ENCODE results near the gene GPRIN2.

Gene GPRIN2

DNA sequence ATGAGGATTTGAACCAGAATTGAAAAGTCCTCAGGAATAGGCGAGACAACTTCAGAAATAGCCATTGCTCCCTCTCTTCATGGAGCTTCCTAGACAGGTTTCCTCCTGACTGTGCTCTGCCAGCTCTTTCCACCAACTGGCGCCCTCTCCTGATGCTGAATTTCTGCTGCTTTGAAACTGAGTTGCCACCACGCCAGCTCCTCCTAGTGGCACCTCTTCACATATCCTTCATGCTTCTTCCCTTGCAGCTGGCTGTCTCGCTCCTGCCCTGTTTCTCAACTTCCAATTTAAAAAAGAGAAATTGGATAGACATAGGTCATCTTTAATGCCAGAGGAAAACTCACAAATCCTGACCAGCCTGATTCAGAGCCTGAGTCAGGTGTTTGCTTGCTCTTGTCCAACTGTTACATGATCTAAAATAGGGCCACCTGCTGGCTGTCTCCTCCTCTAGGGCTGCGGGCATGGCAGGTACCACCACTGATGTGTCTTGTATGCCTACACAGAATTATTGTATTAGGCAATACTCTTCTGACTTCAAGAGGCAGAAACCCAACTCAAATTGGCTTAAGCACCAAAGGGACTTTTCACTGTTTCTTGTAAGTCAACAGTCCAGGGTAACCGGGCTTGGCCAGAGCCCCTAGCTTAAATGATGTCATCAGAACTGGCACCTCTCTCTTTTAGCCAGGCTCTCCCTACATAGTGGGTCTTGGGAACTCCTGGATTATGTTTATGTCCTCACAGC, 9.3 kb upstream of the GPRIN2 start:
- DNase-seq = peak; percentile 5

DNA sequence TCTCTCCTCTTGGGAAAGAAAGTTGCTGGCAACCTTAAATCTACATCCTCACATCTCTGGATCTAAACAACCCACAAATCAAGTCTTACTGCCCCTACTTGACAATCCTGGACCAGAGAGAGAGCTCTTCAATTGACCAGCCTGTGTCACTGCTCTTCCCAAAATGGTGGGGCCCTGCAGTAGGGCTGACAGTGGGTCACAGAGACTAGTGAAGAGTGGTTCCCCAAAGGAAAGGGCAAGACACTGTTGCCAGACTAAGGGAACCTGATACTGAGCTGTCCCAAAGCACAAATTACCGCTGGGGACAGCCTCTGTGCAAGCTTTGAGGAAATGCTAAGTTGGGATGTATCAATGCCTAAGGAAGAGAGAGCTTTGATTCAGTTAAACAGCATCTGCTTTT, 4.5 kb upstream of the GPRIN2 start:
- DNase-seq = no peak

DNA sequence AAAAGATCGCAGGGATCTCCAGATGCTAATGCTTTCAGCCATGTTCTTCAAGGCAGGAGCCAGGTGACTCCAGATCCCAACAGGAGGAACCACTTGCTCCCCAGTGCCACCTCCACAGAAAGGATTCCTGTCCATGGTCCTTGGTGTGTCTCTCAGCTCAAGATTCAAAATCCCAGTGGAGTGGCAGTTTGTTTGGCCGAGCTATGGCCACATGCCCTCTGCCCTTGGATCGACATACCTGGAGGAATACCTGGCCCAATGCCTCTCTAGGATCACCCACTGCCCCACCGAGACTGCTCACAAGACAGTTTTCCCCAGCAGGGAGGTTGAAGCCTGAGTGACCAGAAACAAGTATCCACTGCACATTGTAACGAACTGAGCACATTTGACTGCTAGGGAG, 3.9 kb upstream of the GPRIN2 start:
- no peak for DNase-seq

DNA sequence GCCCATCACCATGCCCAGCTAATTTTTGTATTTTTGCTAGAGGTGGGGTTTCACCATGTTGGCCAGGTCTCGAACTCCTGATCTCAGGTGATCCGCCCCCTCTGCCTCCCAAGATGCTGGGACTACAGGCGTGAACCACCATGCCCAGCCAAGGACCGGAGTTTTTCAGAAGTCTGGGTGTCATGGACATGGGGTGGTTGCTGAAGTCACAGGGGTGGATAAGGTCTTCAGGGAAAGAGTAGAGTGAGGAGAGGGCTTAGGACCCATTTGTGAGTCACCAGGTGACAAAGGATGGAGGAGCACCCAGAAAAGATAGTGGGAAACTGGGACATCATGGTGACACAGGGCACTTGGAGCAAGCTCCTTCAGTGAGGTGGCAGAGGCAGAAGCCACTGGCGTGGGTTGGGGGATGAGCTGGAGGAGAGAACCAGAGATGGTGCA, 2.8 kb upstream of the GPRIN2 start:
- DNase-seq = no peak

DNA sequence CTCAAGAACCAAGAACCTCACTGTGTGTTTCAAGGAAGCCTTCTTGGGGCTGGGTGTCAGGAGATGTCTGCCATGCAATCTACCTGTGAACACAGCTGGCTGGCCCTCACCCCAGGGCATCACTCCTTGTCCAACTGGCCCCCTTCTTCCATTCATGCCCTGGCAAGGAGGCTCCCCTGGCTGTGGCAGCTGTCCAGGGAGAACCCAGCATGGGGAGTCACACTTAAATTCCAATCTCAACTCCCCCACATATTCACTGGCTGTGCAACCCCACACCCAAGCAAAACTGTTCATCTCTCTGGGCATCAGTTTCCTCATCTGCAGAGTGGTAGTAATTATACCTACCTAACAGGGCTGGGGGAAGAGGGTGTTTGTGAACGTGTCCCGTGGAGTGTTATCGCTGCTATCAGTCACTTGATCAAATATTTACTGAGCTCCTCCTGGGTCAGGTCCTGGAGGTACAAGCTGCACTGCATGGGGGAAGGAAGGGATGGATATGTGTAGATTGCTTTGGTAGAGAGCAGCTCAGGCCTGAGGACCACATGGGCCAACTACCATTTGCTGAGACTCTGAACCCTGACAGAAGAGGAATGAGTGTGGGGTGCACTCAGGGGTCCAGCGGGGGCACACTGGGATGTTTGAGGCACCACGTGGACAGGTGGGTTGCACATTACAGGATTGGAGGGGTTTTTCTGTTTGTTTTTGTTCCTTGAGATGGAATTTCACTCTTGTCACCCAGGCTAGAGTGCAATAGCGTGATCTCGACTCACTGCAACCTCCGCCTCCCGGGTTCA, 2.1 kb upstream of the GPRIN2 start:
- no peak for DNase-seq

DNA sequence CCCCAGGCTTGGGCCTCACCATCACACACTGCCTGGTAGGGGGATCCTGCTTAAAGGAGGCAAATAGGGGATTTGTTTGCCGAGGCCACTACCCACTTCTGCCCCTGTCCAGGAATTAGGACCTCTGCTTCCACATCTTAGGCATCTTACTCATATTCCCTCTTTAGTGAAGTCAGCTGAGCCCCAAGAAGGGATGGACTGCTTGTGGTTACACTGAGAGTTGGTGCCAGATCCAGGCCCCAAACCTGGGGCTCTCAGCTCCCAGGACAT, 1.6 kb upstream of the GPRIN2 start:
- DNase-seq = no peak

DNA sequence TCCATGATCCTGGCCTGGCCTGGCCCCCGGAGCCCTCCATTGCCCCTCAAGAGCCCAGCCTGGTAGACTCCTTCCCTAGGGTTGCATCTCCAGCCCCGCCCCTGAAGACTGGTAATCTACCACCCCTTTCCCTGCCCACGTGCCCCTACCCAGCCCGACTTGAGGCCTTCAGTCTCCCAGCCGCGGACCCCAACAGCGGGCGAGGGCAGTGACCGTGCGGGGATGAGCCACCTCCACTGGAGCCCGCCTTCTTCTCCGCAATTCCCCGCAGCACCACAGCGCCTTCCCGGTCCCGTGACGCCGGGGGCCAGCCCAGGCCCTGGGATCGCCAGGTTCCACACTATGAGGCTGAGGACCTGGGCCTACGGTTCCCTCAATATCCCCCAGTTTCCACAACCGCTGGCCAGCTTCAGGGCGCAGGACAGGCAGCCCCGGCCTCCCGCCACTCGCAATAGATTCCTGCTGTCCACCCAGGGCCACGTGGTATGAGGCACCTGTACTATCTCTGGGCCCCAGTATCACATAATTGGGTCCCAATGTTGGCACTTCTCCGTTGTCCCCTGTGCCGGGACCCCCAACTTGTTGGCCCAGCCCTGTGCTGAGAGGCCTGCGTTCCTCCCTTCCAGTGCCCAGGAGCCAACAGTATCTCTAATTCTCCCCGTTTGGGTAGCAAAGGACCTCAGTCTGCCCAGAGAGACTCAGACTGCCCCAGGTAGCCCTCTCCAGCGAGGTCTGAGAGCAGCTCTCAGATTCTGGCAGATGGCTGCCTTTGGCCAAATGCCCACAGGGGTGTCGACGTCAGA, 1.1 kb upstream of the GPRIN2 start:
- no peak for DNase-seq

DNA sequence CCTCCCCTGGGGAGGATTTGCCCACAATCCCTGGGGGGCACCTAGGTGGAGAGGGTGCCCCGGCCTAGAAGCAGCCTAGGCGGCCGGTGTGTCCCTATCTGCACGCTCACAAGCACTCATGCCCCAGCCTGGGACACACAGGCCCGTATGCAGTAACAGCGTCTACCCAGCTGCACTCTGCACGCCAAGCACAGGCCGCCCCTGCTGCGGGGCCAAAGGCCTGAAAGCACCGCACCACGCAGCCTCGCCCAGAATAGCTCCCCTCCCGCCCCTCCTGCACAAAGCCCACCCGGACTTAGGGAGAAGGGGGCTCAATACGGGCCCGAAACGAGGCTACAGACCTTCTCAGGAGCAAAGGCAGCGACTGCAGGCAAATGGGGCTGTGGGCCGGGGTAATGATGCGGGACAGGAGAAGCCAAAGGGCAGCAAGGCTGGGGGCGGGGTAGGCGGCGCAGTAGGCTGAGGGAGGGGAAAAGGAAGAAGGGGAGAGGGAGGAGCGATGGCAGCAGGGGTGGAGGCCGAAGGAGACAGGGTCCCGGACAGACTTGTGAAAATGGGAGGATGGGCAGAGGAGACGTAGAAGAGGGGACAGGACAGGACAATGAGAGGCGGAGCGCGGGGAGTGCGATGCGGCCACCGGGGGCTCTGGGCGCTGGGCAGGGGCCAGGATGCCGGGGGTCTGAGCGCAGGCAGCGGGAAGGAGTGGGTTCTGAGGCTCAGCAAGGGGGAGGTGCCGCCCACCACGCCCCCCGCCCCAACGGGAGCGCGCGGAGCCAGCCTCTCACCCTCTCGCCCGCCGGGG, 544 bp downstream of the GPRIN2 start:
- DNase-seq = no peak

DNA sequence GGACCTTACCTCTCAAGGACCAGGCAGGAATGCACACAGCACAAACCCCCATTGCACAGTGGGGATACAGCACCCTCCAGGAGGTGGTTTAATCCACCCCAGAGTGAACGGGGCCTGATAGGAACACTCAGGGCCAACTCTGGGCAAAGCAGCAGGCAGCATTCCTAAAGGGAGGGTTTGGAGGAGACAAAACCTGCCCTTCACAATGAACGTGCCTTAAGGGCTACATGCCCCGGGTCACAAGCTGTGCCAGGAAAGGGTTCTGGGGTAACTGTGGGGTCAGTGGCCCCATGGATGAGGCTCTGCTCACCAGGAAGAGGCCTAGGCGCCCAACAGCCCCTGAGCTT, 1.1 kb downstream of the GPRIN2 start:
- no peak for DNase-seq

DNA sequence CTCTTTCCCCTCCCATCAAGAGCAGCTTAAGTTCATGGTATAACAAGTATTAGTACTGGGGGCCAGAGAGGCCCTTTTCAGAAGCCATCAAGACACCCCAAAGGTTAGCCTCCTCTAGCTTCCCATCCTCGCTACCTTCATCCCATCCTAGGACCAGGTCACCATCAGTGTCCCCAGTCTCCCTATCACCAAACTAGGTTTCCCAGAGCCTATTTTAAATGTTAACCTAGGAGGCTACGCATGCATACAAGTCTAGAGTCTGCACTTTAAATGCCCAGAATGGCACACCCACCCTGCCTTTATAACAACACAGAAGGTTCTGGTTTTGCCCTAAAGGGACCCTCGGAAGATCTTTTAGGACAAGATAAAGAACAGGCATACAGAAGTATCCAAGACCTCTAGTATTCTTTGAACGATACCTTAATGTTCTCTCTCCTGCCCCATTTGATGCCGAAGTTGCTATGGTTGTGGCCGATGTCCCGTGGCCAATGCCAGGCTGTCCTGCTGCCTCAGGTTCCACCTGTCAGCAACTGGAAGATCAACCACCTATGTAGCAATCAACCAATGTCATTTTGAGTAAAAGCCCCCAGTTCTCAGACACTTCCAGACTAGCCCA, 2.2 kb downstream of the GPRIN2 start:
- no peak for DNase-seq

DNA sequence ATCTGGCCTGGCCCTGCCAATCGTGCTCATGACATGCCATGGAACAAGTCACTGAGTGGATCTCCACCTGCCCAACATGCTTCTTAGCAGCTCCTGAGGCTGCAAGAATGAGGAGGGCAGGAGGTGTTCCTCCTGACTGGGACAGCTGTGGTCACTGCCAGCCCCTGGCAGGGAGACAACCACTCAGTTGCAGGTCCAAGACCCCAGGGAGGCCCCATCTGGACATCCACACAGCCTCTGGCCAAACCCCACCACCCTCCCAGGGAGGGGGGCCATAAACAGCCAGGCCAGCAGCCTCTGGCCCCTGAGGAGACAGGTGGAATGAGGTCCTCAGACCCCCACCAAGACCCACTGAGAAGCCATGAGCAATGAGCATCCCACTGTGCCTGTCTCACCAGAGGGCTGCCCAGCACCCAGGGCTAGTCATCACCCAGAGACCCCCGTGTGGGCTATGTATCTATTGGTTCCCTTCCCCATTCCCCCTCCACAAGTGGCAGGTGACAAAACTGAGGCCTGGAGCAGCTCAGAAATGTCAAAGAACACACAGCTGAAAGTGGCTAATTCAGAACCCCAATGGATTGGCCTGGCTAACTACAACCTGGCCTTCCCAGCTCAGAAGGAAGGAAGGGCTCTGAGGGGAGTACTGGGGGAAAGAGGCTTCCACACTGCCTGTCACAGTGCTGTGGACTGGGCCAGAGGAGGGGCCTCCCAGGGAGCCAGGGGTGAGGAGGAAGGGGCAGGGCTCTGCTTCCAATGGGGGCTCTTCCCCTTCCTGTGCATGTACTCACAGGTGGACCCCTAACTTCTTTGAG, 3.0 kb downstream of the GPRIN2 start:
- no peak for DNase-seq

DNA sequence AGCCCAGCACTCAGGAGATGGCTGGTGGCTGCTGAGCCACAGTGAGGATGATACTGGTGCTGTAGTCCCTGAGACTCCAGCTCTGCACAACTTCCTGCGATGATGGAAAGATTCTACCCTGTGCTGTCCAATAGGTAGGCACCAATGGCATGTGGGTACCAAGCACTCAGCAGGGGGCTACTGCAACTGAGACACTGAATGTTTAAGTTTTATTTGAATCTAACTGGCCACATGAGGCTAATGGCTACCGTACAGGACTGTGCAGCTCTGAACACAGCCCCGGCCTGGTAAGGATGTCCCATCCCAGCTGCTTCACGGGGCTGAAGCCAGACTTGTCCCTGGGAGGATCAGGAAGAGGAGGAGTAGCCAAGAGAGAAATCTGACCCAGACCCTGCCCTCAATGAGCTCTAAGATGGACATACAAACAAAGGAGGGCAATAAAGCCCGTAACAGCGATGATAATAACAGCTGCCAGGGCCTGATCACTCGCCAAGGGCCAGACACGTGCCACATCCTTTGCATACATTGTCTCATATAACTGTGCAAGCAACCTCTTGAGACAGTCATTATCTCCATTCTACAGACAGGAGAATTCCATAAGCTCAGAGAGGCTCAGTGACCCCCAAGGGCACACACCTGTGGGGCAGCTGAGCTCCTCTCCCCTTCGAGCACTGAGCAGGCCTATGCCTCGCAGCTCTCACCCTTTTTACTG, 3.8 kb downstream of the GPRIN2 start:
- no peak for DNase-seq

DNA sequence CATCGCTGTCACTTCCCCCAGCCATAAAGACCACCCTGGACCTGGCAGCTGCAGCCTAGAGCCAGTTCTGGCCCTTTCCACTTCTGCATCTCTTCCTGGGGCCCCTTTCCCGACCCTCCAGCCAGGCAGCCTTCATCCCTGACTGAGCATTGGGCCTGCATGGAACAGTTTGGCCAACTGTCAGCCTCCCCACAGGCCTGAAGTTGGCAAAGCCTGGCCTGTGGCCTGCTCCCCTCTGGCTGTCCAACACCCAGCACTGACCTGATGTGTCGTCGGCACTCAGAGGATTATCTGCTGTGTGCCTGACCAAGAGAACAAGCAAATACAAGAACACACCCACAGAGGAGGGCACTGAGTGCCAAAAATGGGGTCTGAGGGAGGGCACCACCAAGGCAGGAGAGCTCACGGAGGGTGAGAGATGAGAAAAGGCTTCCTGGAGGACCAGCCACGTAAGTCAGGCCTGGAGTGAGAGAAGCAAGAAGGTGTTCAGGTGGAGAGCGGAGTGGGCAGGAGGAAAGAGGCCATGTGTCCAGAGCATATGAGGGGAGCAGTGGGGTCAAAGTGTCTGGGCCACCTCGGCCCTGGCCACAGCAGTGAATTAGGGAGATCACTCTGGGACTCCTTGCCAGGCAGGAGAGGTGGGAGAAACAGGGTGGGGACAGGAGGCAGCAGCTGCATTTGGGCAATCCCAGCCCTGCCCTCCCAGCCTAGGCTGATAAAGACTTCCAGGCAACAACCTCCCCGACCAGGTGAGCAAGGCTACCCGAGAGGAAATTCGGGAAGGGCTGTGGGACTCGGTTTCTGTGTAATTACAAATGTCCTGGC, 4.5 kb downstream of the GPRIN2 start:
- no peak for DNase-seq

DNA sequence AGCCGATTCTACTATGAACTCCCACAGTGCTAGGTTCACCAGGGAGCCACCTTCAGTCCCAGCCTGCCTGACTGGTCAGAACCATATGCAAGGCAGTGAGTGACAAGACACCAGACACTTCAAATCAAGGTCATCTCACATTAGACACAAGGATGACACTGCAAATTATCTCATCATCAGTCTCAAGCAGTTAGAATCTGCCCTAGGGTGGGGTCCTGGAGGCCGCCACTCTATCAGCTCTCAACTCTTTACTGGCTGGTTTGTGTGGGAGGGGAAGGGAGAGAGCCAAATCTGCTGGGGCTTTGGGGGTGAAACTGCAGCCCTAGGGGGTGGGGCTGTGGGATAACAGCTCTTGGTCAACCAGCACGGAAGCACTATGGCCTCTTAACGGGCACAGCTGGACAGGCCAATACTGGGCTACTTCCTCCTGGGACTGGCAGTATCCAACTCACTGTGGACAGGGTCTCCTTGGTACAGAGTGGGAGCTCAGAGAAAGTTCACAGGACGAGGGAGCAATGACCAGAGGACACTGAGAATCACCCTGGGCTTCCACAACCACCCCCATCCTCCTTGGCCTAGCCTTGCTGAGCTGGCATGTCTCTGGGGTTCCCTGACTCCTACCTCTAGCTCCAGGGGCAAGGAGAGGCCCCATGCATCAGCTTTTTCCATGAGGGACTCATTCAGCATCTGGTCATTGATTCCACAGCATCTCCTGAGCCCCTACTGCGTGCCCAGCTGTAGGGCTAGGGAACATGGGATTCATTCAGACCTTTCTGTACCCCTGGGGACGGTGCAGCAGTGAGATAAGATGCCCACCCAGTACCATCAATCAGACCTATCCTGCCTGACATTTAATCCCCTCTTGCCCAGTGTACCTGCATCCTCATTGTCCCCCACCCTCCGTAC, 5.4 kb downstream of the GPRIN2 start:
- no peak for DNase-seq

DNA sequence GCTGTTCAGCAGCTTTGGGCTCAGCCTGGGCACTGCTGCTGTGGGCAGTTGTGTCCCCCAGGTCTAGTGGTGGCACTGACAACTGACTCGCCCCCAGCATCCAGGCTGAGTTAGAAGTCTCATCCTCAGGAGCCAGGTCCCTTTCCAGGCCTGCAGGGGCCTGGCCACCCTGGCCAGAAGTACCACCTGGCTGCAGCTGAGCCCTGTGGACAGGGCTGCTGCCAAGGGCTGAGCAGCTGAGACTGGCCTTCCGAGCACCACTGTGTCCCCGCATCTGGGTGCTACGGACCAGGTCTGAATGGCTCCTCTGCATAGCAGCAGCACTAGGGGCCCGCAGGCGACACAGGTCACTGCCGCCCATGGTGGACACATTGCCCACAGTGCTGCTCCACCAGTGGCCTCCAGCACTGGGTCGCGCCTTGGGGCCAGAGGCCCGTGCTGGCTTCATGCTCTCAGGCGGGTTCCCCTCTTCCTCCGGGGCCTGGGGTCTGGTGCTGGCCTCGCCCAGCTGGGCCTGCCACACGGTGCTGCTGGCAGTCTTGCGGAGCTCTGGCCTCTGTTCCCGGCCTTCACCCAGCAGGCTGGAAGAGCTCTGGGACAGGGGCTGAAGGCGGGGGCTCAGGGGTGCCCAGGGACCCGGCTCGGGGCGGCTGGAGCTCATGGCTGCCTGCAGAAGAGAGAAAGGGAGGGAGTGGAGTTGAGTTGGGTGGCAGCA, 6.2 kb downstream of the GPRIN2 start:
- DNase-seq = no peak

DNA sequence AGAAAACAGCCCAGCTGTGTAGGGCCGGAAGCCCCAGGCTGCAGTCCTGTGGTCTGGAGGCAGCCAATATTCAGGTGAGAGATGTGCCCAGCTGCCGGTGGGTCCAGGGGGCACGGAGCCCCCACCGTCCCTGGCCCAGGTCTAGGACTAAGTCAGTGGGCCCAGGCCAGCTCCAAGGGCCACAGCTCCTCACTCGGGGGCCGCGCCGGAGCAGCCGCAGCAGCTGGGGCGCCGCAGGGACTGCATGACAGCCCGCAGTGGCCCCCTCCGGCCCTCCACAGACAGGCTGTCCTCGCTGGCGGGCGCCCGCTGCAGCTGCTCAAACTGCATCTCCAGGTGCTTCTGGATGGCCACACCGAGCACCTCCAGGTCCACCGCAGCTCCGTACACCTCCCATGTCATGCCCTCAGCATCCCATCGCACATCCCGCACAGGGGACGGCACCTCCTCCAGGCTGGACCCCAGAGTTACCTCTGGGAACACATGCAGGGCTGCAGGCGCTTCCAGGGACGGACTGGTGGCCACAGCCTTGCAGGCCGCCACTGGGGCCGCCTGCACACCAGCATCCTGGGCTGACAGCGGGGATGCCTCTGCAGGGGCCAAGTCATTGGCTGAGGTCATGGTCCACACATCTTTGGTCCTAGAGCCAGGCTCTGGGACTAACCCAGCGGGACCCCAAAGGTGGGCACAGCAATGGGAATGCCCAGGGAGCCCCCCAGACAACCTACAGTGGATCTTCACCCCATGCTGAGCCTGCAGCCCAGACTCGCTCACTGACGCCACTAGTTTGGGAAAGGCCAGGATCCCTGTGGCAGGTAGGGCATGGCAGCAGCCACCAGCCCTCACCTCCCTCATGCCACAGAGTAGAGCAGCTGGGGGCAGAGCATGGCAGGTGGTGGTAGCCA, 7.0 kb downstream of the GPRIN2 start:
- DNase-seq = no peak

DNA sequence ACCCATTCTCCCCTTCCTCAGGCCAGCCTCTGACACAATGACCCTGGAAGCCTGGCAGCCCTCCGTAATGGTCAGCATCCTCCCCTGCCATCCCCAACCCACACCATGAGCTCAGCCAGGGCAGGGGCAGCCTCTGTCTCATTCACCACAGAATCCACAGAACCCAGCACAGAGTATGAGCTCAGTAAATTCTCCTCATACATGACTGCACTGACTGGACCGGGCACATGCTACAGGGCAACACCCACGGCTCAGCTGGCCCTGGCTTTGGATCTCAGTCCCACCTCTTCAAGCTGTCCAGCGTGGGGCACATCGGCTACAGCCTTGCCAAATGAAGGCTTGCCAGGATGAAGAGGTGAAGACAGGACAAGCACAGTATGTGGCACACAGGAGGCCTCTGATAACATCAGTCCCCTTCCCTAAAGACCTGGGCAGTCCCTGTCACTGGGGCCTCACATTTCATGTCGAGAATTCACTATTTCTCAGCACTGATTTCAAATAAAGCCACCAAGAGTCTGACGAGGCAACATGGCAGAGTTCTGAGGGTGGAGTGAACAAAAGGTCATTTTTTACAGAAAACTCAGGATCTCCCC, 7.9 kb downstream of the GPRIN2 start:
- DNase-seq = no peak

Data from NCI-H187 treated with DMSO at 0.1 percent for 48 hours (cell line).